ENCODE measurements around the gene RAB11B.
A peak's percentile ranks its signal among the peaks of the same experiment; 100 is the strongest.
"Not testable (repeated sequence)": the region's sequence is repeated elsewhere in the genome, so short reads cannot be mapped to it uniquely, and the experiment has no call there.

Gene RAB11B

GRCh38 chr19:8389891-8390616 is at the start of gene RAB11B:
RAB11B (plus strand) TSS chr19:8390360; CDS start chr19:8390417, 57 bp downstream.
- DNase-seq: peak; percentile 98

DNA sequence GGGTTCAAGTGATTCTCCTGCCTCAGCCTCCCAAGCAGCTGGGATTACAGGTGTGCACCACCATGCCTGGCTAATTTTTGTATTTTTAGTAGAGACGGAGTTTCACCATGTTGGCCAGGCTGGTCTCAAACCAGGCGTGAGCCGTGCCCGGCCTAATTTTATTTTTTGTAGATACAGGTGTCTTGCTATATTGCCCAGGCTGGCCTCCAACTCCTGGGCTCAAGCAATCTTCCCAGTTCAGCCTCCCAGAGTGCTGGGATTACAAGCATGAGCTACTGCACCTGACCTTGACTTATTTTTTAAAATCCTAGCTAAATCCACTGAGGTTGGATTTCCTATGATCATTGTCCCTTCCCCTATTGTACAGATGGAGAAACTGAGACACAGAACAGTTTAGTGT is 48.7 kb upstream of the RAB11B start:
- DNase-seq: not testable (repeated sequence)

DNA sequence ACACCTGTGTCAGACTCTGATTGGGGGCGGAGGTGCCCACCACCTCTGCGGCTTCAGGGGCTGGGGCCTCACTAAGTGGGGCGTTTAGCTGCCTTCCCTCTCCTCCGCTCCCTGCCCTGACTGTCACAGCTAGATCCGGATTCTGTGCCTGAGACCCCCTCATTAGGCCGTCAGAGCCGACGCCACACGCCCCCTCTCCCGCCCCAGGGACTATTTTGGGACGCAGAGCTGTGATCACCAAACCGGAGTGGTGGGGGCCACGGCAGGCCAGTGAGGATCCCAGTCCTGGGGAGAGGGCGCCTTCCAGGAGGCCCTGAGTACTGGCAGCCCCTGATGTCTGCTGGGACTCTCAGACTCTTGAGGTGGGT is 47.9 kb upstream of the RAB11B start:
- no peak for DNase-seq

GRCh38 chr19:8342684-8343482 is 47.3 kb upstream of the RAB11B start, which contains the start of gene KANK3:
KANK3 (minus strand) TSS chr19:8343262; CDS start chr19:8337828, 5,434 bp downstream.
- peak; percentile 84 for DNase-seq

DNA sequence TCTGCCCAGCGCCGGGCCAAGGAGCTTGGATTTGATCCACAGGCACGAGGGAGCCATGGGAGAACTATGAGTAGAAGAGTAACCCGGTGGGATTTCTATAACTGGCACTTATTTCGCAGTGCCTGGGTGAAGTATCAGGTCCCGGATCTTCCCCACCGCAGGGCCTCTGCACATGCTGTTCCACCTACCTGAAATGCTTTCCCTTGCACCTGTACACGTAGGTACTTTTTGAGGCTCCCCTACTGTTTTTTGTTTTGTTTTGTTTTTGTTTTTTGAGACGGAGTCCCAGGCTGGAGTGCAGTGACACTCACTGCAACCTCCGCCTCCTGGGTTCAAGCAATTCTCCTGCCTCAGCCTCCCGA is 46.7 kb upstream of the RAB11B start:
- DNase-seq: no peak

- DNase-seq: not testable (repeated sequence)
Observed at GRCh38 chr19:8349629-8350372, 40.4 kb upstream of the RAB11B start.

- DNase-seq: no peak
Observed at GRCh38 chr19:8352134-8352827, 37.9 kb upstream of the RAB11B start.

- DNase-seq: not testable (repeated sequence)
Observed at GRCh38 chr19:8352845-8353244, 37.3 kb upstream of the RAB11B start.

DNA sequence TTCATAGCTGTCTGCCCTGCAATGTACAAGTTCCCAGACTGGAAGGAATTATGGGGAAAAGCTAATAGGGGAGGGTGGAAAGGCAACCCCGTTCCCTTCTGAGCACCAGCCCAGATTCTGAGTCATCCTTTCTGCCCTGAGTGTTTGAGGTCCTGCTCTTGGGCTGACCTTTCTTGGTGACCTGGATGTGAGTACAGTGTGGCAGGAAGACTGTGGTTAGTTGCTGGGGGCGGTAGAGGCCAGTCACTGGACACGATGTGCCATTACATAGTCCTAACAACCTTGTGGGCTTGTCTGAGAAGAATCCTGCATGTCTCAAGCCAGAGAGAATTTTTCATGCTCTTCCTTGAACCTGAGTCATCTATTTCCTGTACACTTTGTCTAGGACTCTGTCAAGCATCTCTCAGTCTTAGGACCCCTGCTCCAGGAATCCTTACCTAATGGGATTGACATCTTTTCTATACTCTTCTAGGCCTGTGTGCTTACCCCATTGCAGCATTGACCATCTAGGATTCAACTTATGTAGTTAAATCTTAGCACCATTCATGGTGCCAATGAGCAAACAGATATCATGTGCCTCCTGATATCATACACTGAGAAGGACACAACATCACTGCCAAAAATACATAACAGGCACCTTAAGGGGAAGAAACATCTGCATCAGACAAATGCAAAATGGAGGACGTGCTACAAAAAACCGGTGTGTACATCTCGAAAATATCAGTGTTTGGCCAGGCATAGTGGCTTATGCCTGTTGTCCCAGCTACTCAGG is 34.3 kb upstream of the RAB11B start:
- no peak for DNase-seq

DNA sequence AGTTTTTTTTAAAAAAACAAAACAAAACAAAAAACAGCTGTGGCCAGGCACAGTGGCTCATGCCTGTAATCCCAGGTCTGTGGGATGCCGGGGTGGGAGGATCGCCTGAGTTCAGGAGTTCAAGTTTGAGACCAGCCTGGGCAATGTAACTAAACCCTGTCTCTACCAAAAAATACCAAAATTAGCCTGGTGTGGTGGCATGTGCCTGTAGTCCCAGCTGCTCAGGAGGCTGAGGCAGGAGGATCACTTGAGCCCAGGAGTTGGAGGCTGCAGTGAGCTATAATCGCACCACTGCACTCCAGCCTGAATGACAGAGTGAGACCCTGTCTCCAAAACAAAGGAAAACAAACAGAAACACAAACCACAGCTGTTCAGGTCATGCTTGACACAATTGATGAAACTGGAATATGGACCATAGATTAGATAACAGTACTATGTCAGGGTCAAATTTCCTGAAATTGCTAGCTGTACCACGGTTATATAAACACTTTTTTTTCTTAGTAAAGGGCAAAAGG is 33.1 kb upstream of the RAB11B start:
- DNase-seq: no peak

DNA sequence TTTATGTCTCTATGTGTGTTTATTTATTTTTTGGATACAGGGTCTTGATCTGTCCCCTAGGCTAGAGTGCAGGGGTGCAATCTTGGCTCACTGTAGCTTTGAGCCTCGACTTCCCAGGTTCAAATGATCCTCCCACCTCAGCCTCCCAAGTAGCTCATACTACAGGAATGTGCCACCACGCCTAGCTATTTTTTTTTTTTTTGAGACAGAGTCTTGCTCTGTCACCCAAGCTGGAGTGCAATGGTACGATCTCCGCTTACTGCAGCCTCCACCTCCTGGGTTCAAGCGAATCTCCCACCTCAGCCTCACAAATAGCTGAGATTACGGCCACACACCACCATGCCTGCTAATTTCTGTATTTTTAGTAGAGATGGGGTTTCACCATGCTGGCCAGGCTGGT is 31.2 kb upstream of the RAB11B start:
- DNase-seq: no peak

- DNase-seq: no peak
Observed at GRCh38 chr19:8360196-8360595, 30.0 kb upstream of the RAB11B start.

- DNase-seq: no peak
Observed at GRCh38 chr19:8361921-8362793, 28.0 kb upstream of the RAB11B start.

GRCh38 chr19:8363803-8364771 is 26.1 kb upstream of the RAB11B start, which contains the start of gene ANGPTL4:
ANGPTL4 (plus strand) TSS chr19:8364155; CDS start chr19:8364322, 167 bp downstream.
- DNase-seq: no peak

- no peak for DNase-seq
Observed at GRCh38 chr19:8366121-8366581, 24.0 kb upstream of the RAB11B start.

GRCh38 chr19:8366961-8367326 is 23.2 kb upstream of the RAB11B start:
- DNase-seq: no peak

DNA sequence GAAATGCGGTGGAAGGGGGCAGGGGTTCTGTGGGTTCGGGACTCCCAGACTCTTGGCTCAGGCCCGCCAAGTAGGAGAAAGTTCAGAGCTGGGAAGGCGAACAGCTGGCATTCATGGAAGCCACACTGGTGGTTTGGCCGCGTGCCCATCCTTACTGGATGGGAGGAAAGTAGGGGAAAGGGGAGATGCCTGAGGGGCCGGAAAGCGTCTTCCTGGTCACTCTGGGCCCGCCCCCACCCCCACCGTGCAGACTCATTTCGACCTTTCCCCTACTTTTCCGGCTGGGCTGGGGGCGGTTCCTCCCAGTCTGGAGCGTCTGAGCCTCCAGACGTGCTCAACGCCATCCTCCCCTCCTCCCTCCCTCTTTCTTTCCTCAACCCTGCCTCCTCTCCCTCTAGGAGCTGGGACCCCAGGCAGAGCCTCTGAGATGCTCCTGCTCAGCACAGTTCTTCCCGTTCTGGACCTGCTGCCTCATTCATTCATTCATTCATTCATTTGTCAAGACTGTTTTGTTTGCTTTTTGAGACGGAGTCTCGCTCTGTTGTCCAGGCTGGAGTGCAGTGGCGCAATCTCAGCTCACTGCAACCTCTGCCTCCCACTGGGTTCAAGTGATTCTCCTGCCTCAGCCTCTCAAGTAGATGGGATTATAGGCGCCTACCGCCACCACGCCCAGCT is 22.7 kb upstream of the RAB11B start:
- DNase-seq: no peak

DNA sequence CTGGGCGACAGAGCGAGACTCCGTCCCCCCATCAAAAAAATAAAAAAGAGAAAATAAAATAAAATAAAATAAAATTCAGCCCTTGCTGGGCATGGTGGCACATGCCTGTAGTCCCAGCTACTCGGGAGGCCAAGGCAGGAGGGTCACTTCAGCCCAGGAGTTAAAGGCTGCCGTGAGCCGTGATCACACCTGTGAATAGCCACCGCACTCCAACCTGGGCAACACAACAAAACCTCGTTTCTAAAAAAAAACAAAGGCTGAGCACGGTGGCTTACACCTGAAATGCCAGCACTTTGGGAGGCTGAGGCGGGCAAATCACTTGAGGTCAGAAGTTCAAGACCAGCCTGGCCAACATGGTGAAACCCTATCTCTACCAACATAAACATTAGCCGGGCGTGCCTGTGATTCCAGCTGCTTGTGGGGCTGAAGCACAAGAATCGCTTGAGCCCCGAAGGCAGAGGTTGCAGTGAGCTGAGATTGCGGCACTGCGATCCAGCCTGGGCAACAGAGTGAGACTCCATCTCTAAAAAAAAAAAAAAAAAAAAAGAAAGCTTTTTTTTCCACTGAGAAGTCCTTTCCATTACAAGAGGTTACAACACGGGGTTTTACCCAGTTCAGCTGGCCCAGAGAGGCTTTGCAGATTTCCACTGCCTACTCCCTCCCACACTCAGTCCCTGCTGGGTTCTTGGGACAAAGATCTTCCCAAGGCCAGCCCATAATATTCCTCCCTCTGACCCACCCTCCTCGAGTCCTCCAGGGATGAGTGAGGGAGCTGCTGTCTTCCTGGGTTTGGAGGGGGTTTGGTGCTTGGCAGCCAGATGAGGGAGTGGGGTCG is 19.8 kb upstream of the RAB11B start:
- no peak for DNase-seq

Measured in NCI-H1048 (cell line).